Osteocyte (in vitro differentiated cells): Measurements from ENCODE around the gene ZNRF2. TPM values are rescaled to one million over a fixed set of nuclear protein-coding genes. Genes with fewer than 3 reads are reported as not detected.

Experiments used
- DNase-seq: peaks from one replicate; pipeline ENCODE4 v3.0.0; 2021; ENCODE audit warnings: mixed read lengths; ENCODE audit not compliant: unreplicated experiment; ENCODE audit errors: extremely low spot score
- H3K27ac Mint-ChIP-seq: one replicate; pipeline ENCODE4 v1.8.0; 2021; ENCODE audit warnings: mild to moderate bottlenecking, mixed read lengths; ENCODE audit not compliant: unreplicated experiment
- H3K27me3 Mint-ChIP-seq: one replicate; pipeline ENCODE4 v1.8.0; 2021; ENCODE audit warnings: mixed read lengths; ENCODE audit not compliant: unreplicated experiment
- H3K36me3 Mint-ChIP-seq: one replicate; pipeline ENCODE4 v1.8.0; 2021; ENCODE audit warnings: mixed read lengths; ENCODE audit not compliant: unreplicated experiment
- H3K4me1 Mint-ChIP-seq: one replicate; pipeline ENCODE4 v1.8.0; 2021; ENCODE audit warnings: mixed read lengths; ENCODE audit not compliant: unreplicated experiment
- H3K4me3 Mint-ChIP-seq: one replicate; pipeline ENCODE4 v1.8.0; 2021; ENCODE audit warnings: mild to moderate bottlenecking, moderate library complexity, mixed read lengths; ENCODE audit not compliant: unreplicated experiment
- H3K9me3 Mint-ChIP-seq: one replicate; pipeline ENCODE4 v1.8.0; 2021; ENCODE audit warnings: mixed read lengths; ENCODE audit not compliant: unreplicated experiment
- total RNA-seq: library from RNA; stranded (reverse); gene quantifications from 2 replicates; pipeline ENCODE4 v1.2.1, GENCODE V29; 2021
- TF ChIP-seq, protein P1 (sequence below): fragments of 200-600 bp; sonication (generic); IDR thresholded peaks from 2 replicates; pipeline ENCODE4 v1.5.0; 2021; ENCODE audit warnings: antibody characterized with exemption, mild to moderate bottlenecking, moderate library complexity

ZNRF2 gene
- total RNA-seq, 1 donor from 2014 or later = 6.8 TPM

DNA sequence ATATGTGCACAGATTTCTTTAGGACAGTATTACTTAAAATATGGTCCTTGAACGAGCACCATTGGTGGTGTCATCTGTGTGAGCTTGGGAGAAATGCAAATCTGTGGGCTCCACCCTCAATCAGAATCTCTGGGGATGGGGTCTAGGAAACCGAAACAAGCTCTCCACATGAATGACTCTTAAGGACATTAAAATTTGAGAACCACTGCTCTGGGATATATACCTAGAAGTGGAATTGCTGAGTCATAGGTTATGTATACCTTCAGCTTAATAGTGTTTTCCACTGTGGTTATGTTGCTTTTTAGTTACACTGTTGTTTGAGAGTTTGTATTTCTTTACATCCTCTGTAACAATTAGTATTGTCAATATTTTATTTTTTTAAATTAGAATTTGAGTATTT lies 24.0 kb downstream of the ZNRF2 start:
- Mint-ChIP-seq H3K4me1 (peaks cover 7% of the 10 kb centered on the region), H3K4me3 (no peak overlapping the region), H3K27ac (no peak overlapping the region), H3K9me3 (no peaks in the 10 kb centered on the region), H3K36me3 (no peaks in the 10 kb centered on the region), H3K27me3 (no peaks in the 10 kb centered on the region)
- no peak for DNase-seq
- TF ChIP-seq, protein P1, sequence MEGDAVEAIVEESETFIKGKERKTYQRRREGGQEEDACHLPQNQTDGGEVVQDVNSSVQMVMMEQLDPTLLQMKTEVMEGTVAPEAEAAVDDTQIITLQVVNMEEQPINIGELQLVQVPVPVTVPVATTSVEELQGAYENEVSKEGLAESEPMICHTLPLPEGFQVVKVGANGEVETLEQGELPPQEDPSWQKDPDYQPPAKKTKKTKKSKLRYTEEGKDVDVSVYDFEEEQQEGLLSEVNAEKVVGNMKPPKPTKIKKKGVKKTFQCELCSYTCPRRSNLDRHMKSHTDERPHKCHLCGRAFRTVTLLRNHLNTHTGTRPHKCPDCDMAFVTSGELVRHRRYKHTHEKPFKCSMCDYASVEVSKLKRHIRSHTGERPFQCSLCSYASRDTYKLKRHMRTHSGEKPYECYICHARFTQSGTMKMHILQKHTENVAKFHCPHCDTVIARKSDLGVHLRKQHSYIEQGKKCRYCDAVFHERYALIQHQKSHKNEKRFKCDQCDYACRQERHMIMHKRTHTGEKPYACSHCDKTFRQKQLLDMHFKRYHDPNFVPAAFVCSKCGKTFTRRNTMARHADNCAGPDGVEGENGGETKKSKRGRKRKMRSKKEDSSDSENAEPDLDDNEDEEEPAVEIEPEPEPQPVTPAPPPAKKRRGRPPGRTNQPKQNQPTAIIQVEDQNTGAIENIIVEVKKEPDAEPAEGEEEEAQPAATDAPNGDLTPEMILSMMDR = no peak

DNA sequence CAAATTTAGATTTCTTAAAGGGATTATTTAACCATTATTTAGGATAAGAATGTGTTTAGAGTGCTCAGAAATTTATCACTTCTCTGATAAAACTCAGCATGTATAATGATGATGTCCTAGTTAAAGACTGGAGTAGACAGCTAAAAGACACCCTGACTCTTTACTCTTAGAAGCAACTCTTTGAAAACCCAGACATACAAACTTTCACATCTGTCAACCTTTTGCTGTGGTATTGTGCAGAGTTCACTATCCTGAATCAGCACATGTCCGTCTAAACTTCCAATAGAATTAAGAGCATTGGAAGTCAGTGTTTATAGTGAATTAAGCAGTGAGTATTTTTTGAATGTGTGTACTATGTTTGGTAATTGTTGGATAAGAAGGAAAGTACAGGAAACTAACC lies 24.9 kb downstream of the ZNRF2 start:
- H3K4me1 Mint-ChIP-seq = peaks cover 7% of the 10 kb centered on the region
- TF ChIP-seq, protein P1 = no peak
- H3K4me3 Mint-ChIP-seq = no peak overlapping the region
- H3K36me3 Mint-ChIP-seq = no peaks in the 10 kb centered on the region
- H3K27ac Mint-ChIP-seq = no peak overlapping the region
- DNase-seq = no peak
- no peaks in the 10 kb centered on the region for H3K9me3 Mint-ChIP-seq
- no peaks in the 10 kb centered on the region for H3K27me3 Mint-ChIP-seq

DNA sequence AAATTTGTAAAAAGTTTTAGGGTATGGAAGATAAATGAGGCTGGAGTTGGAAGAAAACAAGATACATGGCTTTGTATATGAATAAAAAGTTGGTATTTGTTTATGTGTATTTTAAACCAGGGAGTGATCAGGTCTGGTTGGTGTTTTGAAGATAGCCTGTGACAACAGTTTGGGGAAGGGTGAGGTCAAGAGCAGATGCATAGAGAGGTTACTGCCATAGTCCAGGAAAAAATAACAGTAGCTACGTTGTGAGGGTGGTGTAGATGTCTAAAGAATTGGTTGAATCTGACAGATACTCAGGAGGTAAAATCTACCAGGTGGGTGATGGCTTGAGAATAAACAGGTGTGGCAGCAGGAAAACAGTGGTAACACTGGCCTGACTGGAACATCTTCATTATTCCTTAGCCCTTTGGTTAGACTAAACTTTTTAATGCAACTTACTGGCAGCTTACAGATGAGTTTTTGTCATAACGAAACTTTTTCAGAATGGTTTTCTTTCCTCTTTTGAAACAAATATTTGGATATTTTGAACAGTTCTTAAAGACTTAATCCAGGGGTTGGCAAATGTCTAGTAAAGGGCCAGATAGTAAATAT lies 25.5 kb downstream of the ZNRF2 start:
- peaks cover 7% of the 10 kb centered on the region for H3K4me1 Mint-ChIP-seq

DNA sequence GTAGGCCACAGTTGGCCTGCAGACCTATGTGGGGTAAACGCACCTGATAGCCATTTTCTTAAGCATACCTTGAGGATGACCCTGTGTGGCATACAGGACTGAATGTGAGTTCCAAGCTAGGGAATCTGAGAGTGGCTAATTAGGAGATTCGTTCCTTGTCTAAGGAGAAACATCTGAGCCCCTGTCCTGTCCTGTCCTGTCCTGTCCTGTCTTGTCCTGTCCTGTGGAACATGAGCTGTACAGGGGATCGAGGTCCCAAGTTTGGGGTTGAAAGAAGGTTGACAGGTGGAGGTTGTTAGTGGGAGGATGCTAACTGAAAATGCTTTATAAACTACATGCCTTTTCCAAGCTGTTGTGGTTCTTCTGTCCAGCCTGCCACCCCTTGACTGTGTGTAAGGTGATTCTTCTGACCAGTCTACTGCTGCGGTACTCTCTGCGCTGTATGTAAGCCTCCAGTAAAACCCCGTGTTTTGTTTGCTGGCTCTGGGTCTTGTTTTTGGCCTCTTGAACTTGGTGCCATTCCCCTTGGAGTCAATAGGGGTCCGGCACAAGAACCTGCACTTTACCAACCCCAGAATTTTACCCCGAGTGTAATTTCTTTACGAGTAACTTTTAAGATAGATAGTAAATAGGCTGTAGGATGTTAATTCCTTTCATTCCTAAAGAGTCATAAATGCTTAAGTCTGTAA lies 26.4 kb downstream of the ZNRF2 start:
- H3K27ac Mint-ChIP-seq = no peak overlapping the region
- DNase-seq = no peak
- H3K27me3 Mint-ChIP-seq = no peaks in the 10 kb centered on the region
- H3K36me3 Mint-ChIP-seq = no peaks in the 10 kb centered on the region
- peaks cover 7% of the 10 kb centered on the region for H3K4me1 Mint-ChIP-seq
- TF ChIP-seq, protein P1 = no peak
- H3K9me3 Mint-ChIP-seq = no peaks in the 10 kb centered on the region
- no peak overlapping the region for H3K4me3 Mint-ChIP-seq

More for the DNA sequence above, 25.5 kb downstream of the ZNRF2 start:
- H3K9me3 Mint-ChIP-seq = no peaks in the 10 kb centered on the region
- no peaks in the 10 kb centered on the region for H3K36me3 Mint-ChIP-seq
- no peak for DNase-seq
- no peak overlapping the region for H3K27ac Mint-ChIP-seq
- TF ChIP-seq, protein P1 = no peak
- H3K27me3 Mint-ChIP-seq = no peaks in the 10 kb centered on the region
- H3K4me3 Mint-ChIP-seq = no peak overlapping the region

DNA sequence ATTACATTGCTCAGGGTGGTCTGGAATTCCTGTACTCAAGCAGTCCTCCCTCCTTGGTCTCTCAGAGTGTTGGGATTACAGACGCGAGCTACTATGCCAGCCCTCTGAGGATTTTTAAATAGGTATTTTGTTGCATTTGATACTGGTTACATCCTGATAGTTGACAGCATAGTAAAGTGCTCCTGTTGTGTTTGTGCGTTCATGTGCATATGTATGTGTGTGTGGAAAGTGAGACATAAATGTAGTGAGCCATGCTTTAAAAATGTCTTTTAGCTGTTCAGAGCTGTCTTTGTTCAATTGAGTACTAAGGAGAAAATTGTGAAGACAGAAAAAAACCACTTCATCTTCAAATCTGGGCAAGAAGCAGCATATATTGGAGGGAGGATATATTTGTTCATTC lies 27.8 kb downstream of the ZNRF2 start:
- Mint-ChIP-seq H3K27me3 (no peaks in the 10 kb centered on the region), H3K36me3 (no peaks in the 10 kb centered on the region), H3K9me3 (no peaks in the 10 kb centered on the region), H3K4me1 (peaks cover 3% of the 10 kb centered on the region), H3K27ac (no peak overlapping the region), H3K4me3 (no peak overlapping the region)
- no peak for DNase-seq
- TF ChIP-seq, protein P1 = no peak
